MM.1S (cell line): ENCODE data around the gene FZD7.

Experiments
- DNase-seq: peaks from one replicate; pipeline ENCODE4 v3.0.0-alpha.2; 2015
- H2AFZ ChIP-seq: fragments of 300-600 bp; sonication (generic); 2 replicates; pipeline ENCODE4 v1.6.0; 2016; ENCODE audit warnings: antibody characterized with exemption, low read length
- H3F3A ChIP-seq: fragments of 300-600 bp; sonication (generic); 2 replicates; pipeline ENCODE4 v1.6.1; 2016; ENCODE audit warnings: mild to moderate bottlenecking, antibody characterized with exemption, low read length, moderate library complexity, mixed read lengths; ENCODE audit not compliant: insufficient read depth
- H3K27ac ChIP-seq: fragments of 300-600 bp; sonication (generic); 2 replicates; pipeline ENCODE4 v1.5.1; 2016; ENCODE audit warnings: mild to moderate bottlenecking, low read length
- H3K27me3 ChIP-seq: fragments of 300-600 bp; sonication (generic); replicated peaks from 2 replicates; pipeline ENCODE4 v1.6.0; 2016; ENCODE audit warnings: low read length; ENCODE audit not compliant: insufficient read depth
- H3K36me3 ChIP-seq: fragments of 300-600 bp; sonication (generic); replicated peaks from 2 replicates; pipeline ENCODE4 v1.6.1; 2016; ENCODE audit warnings: mild to moderate bottlenecking, low read length, mixed read lengths; ENCODE audit not compliant: insufficient read depth
- H3K4me1 ChIP-seq: fragments of 300-600 bp; sonication (generic); 2 replicates; pipeline ENCODE4 v1.6.1; 2016; ENCODE audit warnings: low read length, mixed read lengths
- H3K4me2 ChIP-seq: fragments of 300-600 bp; sonication (generic); 2 replicates; pipeline ENCODE4 v1.6.0; 2016; ENCODE audit warnings: low read depth, low read length
- H3K4me3 ChIP-seq: fragments of 300-600 bp; sonication (generic); 2 replicates; pipeline ENCODE4 v1.5.1; 2016; ENCODE audit warnings: low read length, mixed read lengths
- H3K79me2 ChIP-seq: fragments of 300-600 bp; sonication (generic); 2 replicates; pipeline ENCODE4 v1.6.1; 2016; ENCODE audit warnings: mixed run types, low read length, mixed read lengths
- H3K9ac ChIP-seq: fragments of 300-600 bp; sonication (generic); 2 replicates; pipeline ENCODE4 v1.6.1; 2016; ENCODE audit warnings: low read length, mixed read lengths
- H3K9me2 ChIP-seq: fragments of 300-600 bp; sonication (generic); replicated peaks from 2 replicates; pipeline ENCODE4 v1.6.1; 2016; ENCODE audit warnings: mild to moderate bottlenecking, low read length, mixed read lengths; ENCODE audit not compliant: insufficient read depth
- H3K9me3 ChIP-seq: fragments of 300-600 bp; sonication (generic); replicated peaks from 2 replicates; pipeline ENCODE4 v1.6.1; 2016; ENCODE audit warnings: mild to moderate bottlenecking, low read length, mixed read lengths; ENCODE audit not compliant: insufficient read depth
- H4K20me1 ChIP-seq: fragments of 300-600 bp; sonication (generic); 2 replicates; pipeline ENCODE4 v1.6.1; 2016; ENCODE audit warnings: mild to moderate bottlenecking, low read length, moderate library complexity, mixed read lengths; ENCODE audit not compliant: insufficient read depth
- EZH2 ChIP-seq: fragments of 300-600 bp; sonication (generic); optimal IDR thresholded peaks from 2 replicates; pipeline ENCODE3; 2017; ENCODE audit warnings: low read depth, mild to moderate bottlenecking, antibody characterized with exemption, low read length, mixed read lengths
- EZH2phosphoT487 ChIP-seq: fragments of 300-600 bp; sonication (generic); IDR thresholded peaks from 2 replicates; pipeline ENCODE4 v1.6.1; 2018; ENCODE audit warnings: antibody characterized with exemption, low read length
- TF ChIP-seq, protein P1 (sequence below): fragments of 300-600 bp; sonication (generic); IDR thresholded peaks from 2 replicates; pipeline ENCODE4 v1.5.1; 2016; ENCODE audit warnings: antibody characterized with exemption, low read length, mixed read lengths

FZD7 gene

DNA sequence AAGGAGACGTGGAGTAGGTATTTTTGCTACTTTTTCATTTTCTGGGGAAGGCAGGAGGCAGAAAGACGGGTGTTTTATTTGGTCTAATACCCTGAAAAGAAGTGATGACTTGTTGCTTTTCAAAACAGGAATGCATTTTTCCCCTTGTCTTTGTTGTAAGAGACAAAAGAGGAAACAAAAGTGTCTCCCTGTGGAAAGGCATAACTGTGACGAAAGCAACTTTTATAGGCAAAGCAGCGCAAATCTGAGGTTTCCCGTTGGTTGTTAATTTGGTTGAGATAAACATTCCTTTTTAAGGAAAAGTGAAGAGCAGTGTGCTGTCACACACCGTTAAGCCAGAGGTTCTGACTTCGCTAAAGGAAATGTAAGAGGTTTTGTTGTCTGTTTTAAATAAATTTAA, 3.4 kb downstream of the FZD7 start:
- Histone ChIP-seq H3F3A (0 out of 2 replicates have a peak, but pooled peaks cover 2% of the 10 kb centered on the region), H2AFZ (no peak overlapping the region), H3K9me2 (no peaks in the 10 kb centered on the region), H3K27ac (no peak overlapping the region), H3K9me3 (no peaks in the 10 kb centered on the region), H3K36me3 (no peaks in the 10 kb centered on the region), H3K9ac (no peak overlapping the region), H4K20me1 (no peaks in the 10 kb centered on the region), H3K27me3 (no peaks in the 10 kb centered on the region), H3K79me2 (peaks cover 4% of the 10 kb centered on the region; the same call in 1 of the 2 replicates), H3K4me1 (peaks cover 3% of the 10 kb centered on the region; the same call in 1 of the 2 replicates), H3K4me2 (no peak overlapping the region), H3K4me3 (no peak overlapping the region)
- DNase-seq, result no peak
- no peak for TF ChIP-seq EZH2phosphoT487
- TF ChIP-seq EZH2, result no peak
- TF ChIP-seq, protein P1, sequence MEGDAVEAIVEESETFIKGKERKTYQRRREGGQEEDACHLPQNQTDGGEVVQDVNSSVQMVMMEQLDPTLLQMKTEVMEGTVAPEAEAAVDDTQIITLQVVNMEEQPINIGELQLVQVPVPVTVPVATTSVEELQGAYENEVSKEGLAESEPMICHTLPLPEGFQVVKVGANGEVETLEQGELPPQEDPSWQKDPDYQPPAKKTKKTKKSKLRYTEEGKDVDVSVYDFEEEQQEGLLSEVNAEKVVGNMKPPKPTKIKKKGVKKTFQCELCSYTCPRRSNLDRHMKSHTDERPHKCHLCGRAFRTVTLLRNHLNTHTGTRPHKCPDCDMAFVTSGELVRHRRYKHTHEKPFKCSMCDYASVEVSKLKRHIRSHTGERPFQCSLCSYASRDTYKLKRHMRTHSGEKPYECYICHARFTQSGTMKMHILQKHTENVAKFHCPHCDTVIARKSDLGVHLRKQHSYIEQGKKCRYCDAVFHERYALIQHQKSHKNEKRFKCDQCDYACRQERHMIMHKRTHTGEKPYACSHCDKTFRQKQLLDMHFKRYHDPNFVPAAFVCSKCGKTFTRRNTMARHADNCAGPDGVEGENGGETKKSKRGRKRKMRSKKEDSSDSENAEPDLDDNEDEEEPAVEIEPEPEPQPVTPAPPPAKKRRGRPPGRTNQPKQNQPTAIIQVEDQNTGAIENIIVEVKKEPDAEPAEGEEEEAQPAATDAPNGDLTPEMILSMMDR, result no peak

DNA sequence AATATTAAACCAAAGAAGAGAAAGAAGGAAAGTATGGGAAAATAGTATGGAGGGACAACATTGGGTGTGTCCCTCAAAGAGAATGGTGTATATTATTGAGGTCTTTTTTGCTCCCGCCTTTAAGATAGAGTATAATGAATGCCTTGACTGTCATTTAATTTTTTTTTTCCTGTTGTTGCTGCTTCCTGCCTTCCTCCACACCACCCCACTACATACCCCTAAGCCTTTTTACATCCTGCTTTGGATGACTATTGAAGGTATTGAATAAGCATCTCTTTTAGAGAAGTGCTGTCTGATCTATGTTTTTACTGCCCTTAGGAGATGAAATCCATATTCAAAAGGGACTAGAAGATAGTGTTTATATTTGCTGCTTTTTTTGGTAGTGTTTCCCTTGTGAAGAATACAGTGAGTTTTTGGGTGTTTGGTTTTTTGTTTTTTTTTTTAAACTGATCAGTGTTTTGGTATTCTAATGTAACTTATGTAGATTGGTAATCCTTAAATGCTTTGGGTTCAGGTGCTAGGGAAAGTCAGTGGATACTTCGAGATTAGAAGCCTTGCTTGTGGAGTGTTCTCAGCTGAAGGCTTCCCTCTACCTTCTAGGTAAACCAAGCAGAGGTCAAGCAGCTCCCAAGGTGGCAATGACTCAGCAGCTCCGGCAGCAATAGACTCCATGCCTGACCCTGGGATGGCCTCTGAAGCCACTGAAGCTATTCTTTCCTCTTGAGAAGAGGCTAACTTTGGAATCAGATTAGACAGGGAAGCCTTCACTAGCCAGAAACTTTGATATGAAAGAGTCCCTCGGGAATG, 5.0 kb downstream of the FZD7 start:
- H3K79me2 ChIP-seq, result peaks cover 4% of the 10 kb centered on the region; the same call in 1 of the 2 replicates
- H3K9me2 ChIP-seq, result no peaks in the 10 kb centered on the region
- no peak overlapping the region for H3K9ac ChIP-seq
- no peak overlapping the region for H3K27ac ChIP-seq
- no peaks in the 10 kb centered on the region for H3K36me3 ChIP-seq
- no peaks in the 10 kb centered on the region for H4K20me1 ChIP-seq
- H3K4me3 ChIP-seq, result no peak overlapping the region
- 0 out of 2 replicates have a peak, but pooled peaks cover 2% of the 10 kb centered on the region for H3F3A ChIP-seq
- TF ChIP-seq, protein P1, result no peak
- no peak for TF ChIP-seq EZH2
- no peak for TF ChIP-seq EZH2phosphoT487
- no peak for DNase-seq
- no peaks in the 10 kb centered on the region for H3K27me3 ChIP-seq
- no peaks in the 10 kb centered on the region for H3K9me3 ChIP-seq
- H3K4me1 ChIP-seq, result peaks cover 3% of the 10 kb centered on the region; the same call in 1 of the 2 replicates
- no peak overlapping the region for H2AFZ ChIP-seq
- no peak overlapping the region for H3K4me2 ChIP-seq

DNA sequence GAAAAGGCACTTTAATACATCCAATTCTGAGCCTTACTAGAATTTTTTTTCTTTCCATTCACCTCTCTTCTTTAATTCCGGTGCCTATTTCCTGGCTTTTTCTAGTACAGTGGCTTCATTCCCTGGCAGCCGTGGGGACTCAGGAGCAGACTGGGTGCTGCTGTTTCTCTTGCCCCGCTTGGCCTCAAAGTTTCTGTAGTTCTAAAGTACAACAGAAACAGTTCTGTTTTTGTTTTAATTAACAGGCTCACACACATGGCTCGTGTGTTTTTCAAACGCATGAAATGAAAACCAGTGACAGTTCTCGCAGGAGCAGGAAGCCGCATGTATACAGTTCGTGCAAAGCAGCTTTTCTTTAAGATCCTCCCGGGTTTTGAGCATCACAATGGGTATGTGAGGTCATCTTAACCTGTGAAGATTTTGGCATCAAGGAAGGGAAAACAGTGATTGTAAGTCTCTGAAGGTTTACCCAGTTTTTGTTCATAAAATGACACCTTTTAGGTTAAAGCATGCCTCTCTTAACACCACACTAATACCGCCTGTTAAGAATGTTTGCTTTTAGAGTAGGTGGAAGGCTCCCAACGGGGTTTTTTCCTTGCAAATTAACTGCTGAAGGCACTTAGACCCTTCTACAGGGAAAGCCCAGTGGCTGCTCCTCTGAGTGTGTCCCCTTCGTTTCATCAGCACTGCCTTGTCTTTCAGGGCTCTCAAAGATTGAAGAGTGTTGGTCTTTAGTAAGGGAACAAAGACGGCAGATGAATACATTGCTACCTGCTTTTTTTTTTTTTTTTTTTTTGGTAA, 5.8 kb downstream of the FZD7 start:
- H3F3A ChIP-seq, result no peaks in the 10 kb centered on the region
- no peak overlapping the region for H3K9ac ChIP-seq
- no peaks in the 10 kb centered on the region for H3K9me3 ChIP-seq
- H3K4me3 ChIP-seq, result no peak overlapping the region
- H4K20me1 ChIP-seq, result no peaks in the 10 kb centered on the region
- no peak overlapping the region for H3K4me2 ChIP-seq
- peaks cover 3% of the 10 kb centered on the region; the same call in 1 of the 2 replicates for H3K4me1 ChIP-seq
- H3K9me2 ChIP-seq, result no peaks in the 10 kb centered on the region
- H3K27ac ChIP-seq, result no peak overlapping the region
- H3K27me3 ChIP-seq, result no peaks in the 10 kb centered on the region
- no peaks in the 10 kb centered on the region for H3K36me3 ChIP-seq
- H2AFZ ChIP-seq, result no peak overlapping the region
- no peak for DNase-seq
- TF ChIP-seq EZH2phosphoT487, result no peak
- TF ChIP-seq, protein P1, result no peak
- no peak for TF ChIP-seq EZH2
- peaks cover 4% of the 10 kb centered on the region; the same call in 1 of the 2 replicates for H3K79me2 ChIP-seq
